NB4 (cell line): ENCODE results near the gene TGFBR3.

Source experiments
- DNase-seq: peaks from one replicate; pipeline ENCODE4 v3.0.0; 2010; ENCODE audit warnings: low read depth
- H3K4me3 ChIP-seq: one replicate; pipeline ENCODE4 v1.5.1; 2011; ENCODE audit warnings: mild to moderate bottlenecking, low read depth, low read length, moderate library complexity
- CTCF ChIP-seq: IDR thresholded peaks from one replicate; pipeline ENCODE4 v1.5.1; 2012; ENCODE audit warnings: low read depth, low read length
- MAX ChIP-seq: IDR thresholded peaks from 2 replicates; pipeline ENCODE4 v1.6.1; 2011; ENCODE audit warnings: low read depth, low read length
- MYC ChIP-seq: IDR thresholded peaks from 2 replicates; pipeline ENCODE4 v1.6.1; 2011; ENCODE audit warnings: low read depth, low read length
- POLR2A ChIP-seq: IDR thresholded peaks from 2 replicates; pipeline ENCODE4 v1.6.1; 2011; ENCODE audit warnings: mild to moderate bottlenecking; ENCODE audit not compliant: insufficient read length; ENCODE audit errors: extremely low read depth

The TGFBR3 gene

GRCh38 chr1:91700771-91701471 lies 185.0 kb downstream of the TGFBR3 start:
- no peak for DNase-seq

GRCh38 chr1:91700332-91700731 lies 185.6 kb downstream of the TGFBR3 start:
- DNase-seq: no peak
- TF ChIP-seq MAX: no peak
- TF ChIP-seq MYC: no peak
- no peak for TF ChIP-seq CTCF
- no peak for TF ChIP-seq POLR2A
- no peak overlapping the region for H3K4me3 ChIP-seq

More at GRCh38 chr1:91700771-91701471, 185.0 kb downstream of the TGFBR3 start:
- TF ChIP-seq MYC (no peak), CTCF (no peak), MAX (no peak), POLR2A (no peak)
- H3K4me3 ChIP-seq: no peak overlapping the region

GRCh38 chr1:91699339-91699974 lies 186.5 kb downstream of the TGFBR3 start:
- TF ChIP-seq MYC: no peak
- no peak for TF ChIP-seq POLR2A
- no peak for TF ChIP-seq MAX
- TF ChIP-seq CTCF: no peak
- no peak for DNase-seq
- no peak overlapping the region for H3K4me3 ChIP-seq

- TF ChIP-seq POLR2A (no peak), MAX (no peak), MYC (no peak), CTCF (no peak)
- H3K4me3 ChIP-seq: no peak overlapping the region
- DNase-seq: no peak
Observed at GRCh38 chr1:91697861-91698260, 188.1 kb downstream of the TGFBR3 start.

GRCh38 chr1:91697416-91697815 lies 188.5 kb downstream of the TGFBR3 start:
- TF ChIP-seq MYC (no peak), MAX (no peak)
- H3K4me3 ChIP-seq: no peak overlapping the region
- no peak for DNase-seq

GRCh38 chr1:91696321-91696720 lies 189.6 kb downstream of the TGFBR3 start:
- no peak for TF ChIP-seq MYC
- no peak for TF ChIP-seq MAX
- TF ChIP-seq POLR2A: no peak
- TF ChIP-seq CTCF: no peak

More at GRCh38 chr1:91696321-91696720, 189.6 kb downstream of the TGFBR3 start:
- DNase-seq: no peak
- no peak overlapping the region for H3K4me3 ChIP-seq
